Measurements from ENCODE around the gene GNG3.
A peak's percentile ranks its signal among the peaks of the same experiment; 100 is the strongest.
"Not testable (repeated sequence)": the region's sequence is repeated elsewhere in the genome, so short reads cannot be mapped to it uniquely, and the experiment has no call there.

Gene GNG3

GRCh38 chr11:62716816-62717215 lies 9.3 kb downstream of the GNG3 start:
- DNase-seq (ENCODE audit: low read depth in 2 of 2) = no peak

GRCh38 chr11:62719302-62719978 lies 12.0 kb downstream of the GNG3 start:
- no peak for DNase-seq (ENCODE audit: low read depth in 2 of 2)

DNA sequence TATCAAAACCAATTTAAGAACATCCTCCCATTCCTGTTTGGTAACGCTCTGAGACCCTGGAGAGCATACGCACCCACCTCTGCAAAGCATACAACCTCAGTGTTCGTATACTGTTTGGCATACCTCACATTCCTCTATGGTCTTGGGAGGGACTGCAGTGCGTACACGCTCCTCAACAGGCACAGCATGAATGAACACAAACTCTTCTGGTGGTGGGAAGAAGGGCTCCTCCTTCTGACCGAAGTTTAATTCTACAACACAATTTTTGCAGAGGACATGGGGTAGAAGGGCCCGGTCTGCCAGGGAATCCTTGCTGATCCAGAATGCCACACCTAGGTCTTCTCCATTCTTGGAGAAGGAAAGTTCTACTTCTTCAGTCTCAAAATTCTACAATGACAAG lies 14.5 kb downstream of the GNG3 start:
- no peak for DNase-seq (ENCODE audit: low read depth in 2 of 2)

DNA sequence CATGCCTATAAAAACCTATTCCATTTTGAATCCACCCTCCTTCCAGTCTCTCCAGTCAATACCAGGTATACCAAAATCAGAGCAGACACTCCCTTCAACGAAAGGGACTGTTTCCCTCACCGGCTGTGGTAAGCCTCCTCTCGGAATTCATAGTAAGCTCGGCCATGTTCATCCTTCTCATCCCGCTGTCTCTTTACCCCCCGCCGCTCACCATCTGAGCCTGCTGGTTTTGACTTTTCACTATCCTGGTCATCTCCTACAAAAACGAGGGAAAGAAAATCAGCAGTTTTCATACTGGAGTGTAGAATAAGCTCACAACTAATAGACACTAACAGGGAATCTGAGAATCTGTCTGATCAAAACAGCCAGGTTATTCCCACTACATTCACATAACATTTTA lies 16.7 kb downstream of the GNG3 start:
- no peak for DNase-seq (ENCODE audit: low read depth in 2 of 2)

DNA sequence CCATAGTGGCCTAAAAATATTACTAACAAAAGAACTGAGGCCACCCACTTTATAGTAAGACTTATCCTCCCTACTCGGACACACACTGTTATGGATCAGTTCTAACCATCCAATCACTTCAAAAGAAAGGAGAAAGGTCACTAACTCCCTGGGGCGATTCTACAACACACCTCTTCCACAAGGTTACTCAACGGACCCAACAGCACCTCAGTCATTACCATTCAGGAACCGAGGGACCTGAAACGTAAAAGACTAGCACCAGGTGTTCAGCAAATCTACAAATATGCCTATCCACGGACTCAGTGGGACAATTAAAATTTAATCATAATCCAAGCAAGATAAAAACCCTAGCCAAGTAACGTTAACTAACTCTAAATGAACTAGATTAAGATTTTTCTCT lies 18.2 kb downstream of the GNG3 start:
- DNase-seq (ENCODE audit: low read depth in 2 of 2) = no peak

- no peak for DNase-seq (ENCODE audit: low read depth in 2 of 2)
Measured at GRCh38 chr11:62726156-62726914, 18.9 kb downstream of the GNG3 start.

DNA sequence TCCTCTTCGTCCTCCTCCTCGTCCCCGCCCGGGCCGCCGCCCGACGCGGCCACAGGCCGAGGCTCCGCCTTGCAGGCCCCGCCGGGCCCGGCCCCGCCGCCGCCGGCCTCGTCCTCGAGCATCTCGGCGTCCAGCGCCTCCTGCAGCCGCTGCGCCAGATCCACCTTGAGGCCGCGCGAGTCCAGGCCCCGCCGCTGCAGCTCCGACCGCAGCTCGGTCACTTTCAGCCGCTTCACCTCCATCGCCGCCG lies 19.4 kb downstream of the GNG3 start:
- no peak for DNase-seq (ENCODE audit: low read depth in 2 of 2)

DNA sequence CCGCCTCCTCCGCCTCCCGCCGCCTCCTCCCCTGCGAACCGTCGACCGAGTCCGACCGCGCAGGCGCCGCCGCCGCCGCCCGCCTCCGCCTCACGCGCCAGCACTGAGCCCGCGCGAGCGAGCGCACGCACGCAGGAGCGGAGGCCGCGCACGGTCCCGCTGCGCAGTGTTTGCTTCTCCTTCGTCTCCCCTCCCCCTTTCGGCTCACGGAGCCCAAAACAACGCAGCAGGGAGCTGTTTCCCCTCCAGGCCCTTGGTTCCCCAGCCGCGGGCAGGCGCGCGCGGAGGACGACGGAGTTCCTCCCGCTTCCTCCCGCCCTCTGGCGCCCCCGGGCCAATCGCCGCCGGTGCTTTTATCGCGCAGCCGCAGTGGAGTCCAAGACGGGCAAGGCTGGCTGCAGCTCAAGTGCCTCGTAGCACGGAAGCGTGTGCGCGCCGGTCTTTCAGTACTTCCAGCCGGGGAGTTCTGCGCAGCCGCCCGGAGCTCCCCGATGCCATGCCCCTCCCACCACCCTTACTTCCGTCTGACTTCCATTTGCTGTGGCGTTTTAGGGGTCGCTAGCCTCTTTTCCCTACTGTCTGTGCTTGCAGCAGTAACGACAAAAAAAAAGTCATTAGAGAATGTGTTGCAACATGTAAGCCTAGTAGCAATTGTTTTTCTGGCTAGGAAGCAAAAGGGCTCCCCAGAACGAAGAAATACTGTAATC lies 19.8 kb downstream of the GNG3 start, which contains the start of gene HNRNPUL2:
HNRNPUL2 (minus strand) TSS at position 293 of the 707 bp plus-strand sequence. CDS start 301 bp downstream, outside the sequence.
- peak; percentile 98 to 99 for DNase-seq (ENCODE audit: low read depth in 2 of 2)

DNA sequence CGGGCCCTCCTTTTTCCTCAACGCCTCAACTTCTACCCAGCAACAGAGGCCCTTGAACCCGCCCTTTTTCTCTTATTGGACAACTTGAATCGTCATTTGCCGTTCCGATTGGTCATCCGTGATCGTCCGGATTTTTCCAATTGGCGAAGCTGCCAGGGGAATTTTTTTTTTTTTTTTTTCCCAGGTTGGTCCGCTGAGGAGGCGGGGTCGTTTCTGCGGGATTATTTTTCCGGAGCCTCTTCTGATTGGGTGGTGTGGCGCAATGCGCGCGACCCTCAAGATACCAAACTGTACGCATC lies 20.3 kb downstream of the GNG3 start:
- peak; percentile 75 to 82 for DNase-seq (ENCODE audit: low read depth in 2 of 2)

- DNase-seq (ENCODE audit: low read depth in 2 of 2) = peak; percentile 77
Measured at GRCh38 chr11:62728171-62728988, 20.9 kb downstream of the GNG3 start, which contains the start of gene TTC9C. TTC9C (plus strand) TSS chr11:62728486; CDS start chr11:62728849, 363 bp downstream.

- not testable (repeated sequence) for DNase-seq (ENCODE audit: low read depth in 2 of 2)
Measured at GRCh38 chr11:62730076-62730475, 22.6 kb downstream of the GNG3 start.

- DNase-seq (ENCODE audit: low read depth in 2 of 2) = no peak
Measured at GRCh38 chr11:62732830-62733229, 25.4 kb downstream of the GNG3 start.

DNA sequence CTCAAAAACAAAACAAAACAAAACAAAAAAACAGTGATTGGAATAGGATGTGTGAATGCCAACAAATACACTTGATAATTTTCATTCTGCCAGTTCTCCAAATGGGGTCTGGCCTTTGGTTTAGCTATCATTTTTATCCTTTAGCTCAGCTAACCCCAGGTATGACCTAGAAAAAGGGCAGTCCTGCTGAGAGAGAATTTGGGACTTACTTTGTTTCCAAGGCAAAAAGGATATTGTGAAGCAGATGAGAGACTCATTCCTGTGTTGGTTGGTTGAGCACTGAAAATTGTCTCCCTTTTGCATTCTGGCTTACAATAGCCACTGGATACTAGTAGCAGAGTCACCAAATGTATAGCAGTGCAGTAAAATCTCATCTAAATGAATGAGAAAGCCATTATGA lies 29.7 kb downstream of the GNG3 start:
- DNase-seq (ENCODE audit: low read depth in 2 of 2) = no peak

DNA sequence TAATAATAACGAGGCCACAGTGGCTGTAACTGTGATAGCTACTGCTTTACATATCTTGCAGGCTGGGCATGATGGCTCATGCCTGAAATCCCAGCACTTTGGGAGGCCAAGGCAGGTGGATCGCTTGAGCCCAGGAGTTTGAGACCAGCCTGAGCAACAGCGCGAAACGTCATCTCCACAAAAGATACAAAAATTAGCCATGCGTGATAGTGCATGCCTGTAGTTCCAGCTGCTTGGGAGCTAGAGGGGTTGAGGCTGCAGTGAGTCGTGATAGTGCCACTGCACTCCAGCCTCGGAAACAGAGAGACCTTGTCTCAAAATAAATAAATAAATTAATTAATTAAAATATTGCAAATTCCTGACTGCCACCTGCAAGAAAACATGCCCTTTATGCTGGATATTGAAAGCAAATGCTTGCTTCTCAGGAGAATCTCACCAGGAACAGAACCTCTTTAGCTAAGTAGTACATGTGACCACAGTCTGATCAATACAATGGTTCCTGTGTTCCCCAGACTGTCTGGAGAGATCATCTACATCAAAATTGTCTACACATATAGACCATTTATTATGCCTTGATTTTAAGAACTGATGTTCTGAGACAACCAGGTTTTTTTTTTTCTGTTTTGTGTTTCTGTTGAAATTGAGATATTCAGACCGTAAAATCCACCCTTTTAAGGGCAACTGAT lies 40.1 kb downstream of the GNG3 start:
- DNase-seq (ENCODE audit: low read depth in 2 of 2) = no peak

- not testable (repeated sequence) for DNase-seq (ENCODE audit: low read depth in 2 of 2)
Measured at GRCh38 chr11:62749931-62750330, 42.5 kb downstream of the GNG3 start.

DNA sequence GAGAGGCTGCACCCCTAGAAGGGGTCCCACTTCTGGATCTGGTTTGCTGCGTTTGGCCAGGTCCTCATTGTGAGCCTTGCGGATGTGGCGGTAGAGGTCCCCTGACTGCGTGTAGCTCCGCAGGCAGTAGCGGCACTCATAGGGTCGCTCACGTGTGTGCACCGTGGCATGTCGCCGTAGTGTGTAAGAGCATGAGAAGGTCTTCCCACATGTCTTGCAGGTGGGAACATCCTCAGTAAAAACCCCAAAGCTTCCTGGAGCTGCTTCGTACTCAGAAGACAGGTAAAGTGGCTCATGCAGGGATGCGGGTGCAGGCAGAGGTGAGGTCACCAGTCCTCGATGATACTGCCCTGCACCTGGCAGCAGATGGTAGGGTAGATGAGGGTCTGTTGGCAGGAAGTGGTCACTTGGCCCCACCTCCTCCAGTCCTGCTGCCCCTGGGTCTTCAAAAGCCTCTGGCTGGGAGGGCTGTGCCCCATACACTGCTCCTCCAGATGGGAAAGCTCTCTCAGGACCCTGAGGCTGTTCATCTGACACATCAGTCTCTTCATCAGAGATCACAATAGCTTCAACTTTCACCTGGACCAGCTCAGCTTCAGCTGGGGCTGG lies 44.8 kb downstream of the GNG3 start:
- DNase-seq (ENCODE audit: low read depth in 2 of 2) = no peak

DNA sequence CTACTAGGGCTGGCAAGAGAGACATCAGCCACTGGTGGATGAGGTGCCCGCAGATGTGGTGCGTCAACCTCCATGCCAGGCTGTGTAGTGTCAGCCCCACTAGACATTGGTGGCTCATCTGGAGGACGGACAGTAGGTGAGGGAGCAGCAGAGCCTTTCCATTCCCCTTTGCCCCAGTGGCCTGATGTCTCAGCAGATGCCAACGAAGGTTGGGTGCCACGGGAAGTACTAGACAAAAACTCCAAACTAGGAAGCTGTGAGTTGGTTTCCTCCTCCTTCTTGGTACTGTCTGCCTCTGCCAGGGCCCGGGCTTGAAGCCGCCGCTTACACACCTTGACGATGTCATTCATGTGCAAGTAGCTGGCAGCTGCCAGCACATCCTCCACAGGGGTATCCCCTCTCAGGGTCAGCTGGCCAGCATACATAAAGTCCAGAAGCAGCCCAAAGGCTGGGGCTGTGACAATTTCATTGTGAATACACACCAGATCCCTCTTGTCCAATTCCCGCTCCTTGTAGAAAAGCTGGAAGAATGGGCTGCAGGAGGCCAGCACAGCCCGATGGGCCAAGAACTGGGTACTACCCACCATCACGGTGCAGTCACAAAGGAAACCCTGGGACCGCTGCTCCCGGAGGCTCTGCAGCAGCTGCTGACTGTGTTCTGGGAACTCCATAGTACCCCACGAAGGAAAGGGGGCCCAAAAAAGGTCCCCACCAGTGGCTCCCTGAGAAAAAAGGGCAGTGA lies 45.7 kb downstream of the GNG3 start:
- no peak for DNase-seq (ENCODE audit: low read depth in 2 of 2)

GRCh38 chr11:62753736-62754603 lies 46.5 kb downstream of the GNG3 start, which contains the start of gene ZBTB3:
ZBTB3 (minus strand) TSS chr11:62754160; CDS start chr11:62753664, 496 bp downstream.
- DNase-seq (ENCODE audit: low read depth in 2 of 2) = peak; percentile 94 to 96

DNA sequence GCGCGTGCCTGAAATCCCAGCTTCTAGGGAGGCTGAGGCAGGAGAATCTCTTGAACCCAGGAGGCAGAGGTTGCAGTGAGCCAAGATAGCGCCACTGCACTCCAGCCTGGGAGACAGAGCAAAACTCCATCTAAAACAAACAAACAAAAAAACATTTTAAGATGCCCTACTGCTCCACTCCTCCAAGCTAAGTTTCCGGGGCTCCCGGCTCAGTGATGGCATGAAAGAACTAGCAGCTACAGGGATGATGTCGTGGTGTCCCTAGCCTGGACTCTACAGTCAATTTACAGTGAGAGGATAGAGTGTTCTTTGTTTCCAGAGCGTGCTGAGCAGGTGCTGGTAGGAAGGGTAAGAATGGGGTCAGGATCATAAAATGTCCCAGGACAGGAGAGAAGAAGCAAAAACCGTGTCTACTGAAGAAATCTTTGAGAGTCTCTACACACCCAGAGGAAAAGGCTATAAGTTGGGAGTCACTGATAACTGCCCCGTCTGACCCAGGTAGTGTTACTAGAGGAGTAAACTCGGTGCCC lies 47.7 kb downstream of the GNG3 start:
- no peak for DNase-seq (ENCODE audit: low read depth in 2 of 2)
